ENCODE results near the gene G0S2. TPM values are rescaled to one million over a fixed set of nuclear protein-coding genes. Genes with fewer than 3 reads are reported as not detected.

Gene G0S2
- total and polyA plus RNA-seq, 4 donors, result 1.7 to 6.3 (median 6.1) TPM

DNA sequence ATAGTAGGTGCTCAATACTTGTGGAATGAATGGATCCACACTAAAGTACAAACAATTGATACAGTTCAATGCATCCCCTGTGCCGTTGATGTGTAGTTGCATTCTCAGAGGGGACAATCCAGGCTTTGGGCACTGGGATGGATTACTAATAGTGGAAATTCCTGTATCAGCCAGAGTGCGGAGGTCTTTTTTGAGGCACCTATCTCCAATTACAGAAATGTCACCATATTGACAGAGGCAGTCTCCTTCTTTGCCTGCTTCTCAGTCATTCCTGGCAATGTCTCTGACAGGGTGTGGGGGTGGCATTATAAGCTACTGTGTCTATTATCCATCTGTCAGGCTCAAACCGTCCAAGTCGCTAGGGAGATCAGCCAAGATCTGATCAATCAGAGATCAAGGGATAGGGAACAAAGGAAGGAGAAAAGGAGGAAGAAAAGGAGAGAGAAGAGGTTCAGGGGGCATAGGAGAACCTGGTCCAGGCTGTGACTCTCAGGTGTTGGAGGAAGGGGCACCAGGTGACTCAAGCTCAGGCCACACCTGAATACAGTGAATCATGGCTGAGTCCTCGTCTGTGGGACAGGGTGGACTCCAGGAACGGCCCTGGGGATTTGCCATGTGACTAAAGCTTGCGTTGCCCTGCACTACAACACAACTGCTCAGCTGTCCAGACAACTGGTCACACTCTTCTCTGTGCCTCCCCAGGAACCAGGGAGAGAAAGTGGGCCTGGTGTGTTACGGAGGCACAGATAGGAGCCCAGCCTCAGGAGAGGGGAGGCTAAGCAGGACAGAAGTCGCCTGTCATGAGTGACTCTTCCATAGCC lies 19.6 kb upstream of the G0S2 start:
- no peaks in the 10 kb centered on the region for H3K9me3 ChIP-seq (ENCODE audit: control insufficient read depth, insufficient read depth, low read length)
- H3K36me3 ChIP-seq (ENCODE audit: control insufficient read depth, insufficient read depth, low read length), result no peaks in the 10 kb centered on the region
- H3K27ac ChIP-seq (ENCODE audit: low read depth, low read length), result no peak overlapping the region
- H3K4me3 ChIP-seq (ENCODE audit: low read depth, low read length), result no peak overlapping the region
- no peaks in the 10 kb centered on the region for H3K27me3 ChIP-seq (ENCODE audit: control insufficient read depth, insufficient read depth, low read length)
- 80% methylated on average over 4 of the region's 9 CpGs for WGBS (ENCODE audit: insufficient coverage)
- DNase-seq (ENCODE audit: low read depth in 4 of 6, low spot score in 6 of 6), result peak in 1 of 6 donors; percentile 71
- peaks cover 14% of the 10 kb centered on the region for H3K4me1 ChIP-seq (ENCODE audit: control insufficient read depth, insufficient read depth, low read length)

- 79% methylated on average over 7 of the region's 9 CpGs for WGBS (ENCODE audit: insufficient coverage)
- no peaks in the 10 kb centered on the region for H3K9me3 ChIP-seq (ENCODE audit: control insufficient read depth, insufficient read depth, low read length)
- no peak overlapping the region for H3K4me3 ChIP-seq (ENCODE audit: low read depth, low read length)
- no peaks in the 10 kb centered on the region for H3K27me3 ChIP-seq (ENCODE audit: control insufficient read depth, insufficient read depth, low read length)
- H3K27ac ChIP-seq (ENCODE audit: low read depth, low read length), result no peak overlapping the region
- peaks cover 11% of the 10 kb centered on the region for H3K4me1 ChIP-seq (ENCODE audit: control insufficient read depth, insufficient read depth, low read length)
- no peaks in the 10 kb centered on the region for H3K36me3 ChIP-seq (ENCODE audit: control insufficient read depth, insufficient read depth, low read length)
- DNase-seq (ENCODE audit: low read depth in 4 of 6, low spot score in 6 of 6), result no peak
Observed at GRCh38 chr1:209657140-209657879, 17.9 kb upstream of the G0S2 start.

- no peaks in the 10 kb centered on the region for H3K27me3 ChIP-seq (ENCODE audit: control insufficient read depth, insufficient read depth, low read length)
- H3K36me3 ChIP-seq (ENCODE audit: control insufficient read depth, insufficient read depth, low read length), result no peaks in the 10 kb centered on the region
- no peak overlapping the region for H3K27ac ChIP-seq (ENCODE audit: low read depth, low read length)
- no peaks in the 10 kb centered on the region for H3K9me3 ChIP-seq (ENCODE audit: control insufficient read depth, insufficient read depth, low read length)
- WGBS (ENCODE audit: insufficient coverage), result no CpG with 5 or more reads among the region's 5 CpGs
- H3K4me3 ChIP-seq (ENCODE audit: low read depth, low read length), result no peak overlapping the region
- H3K4me1 ChIP-seq (ENCODE audit: control insufficient read depth, insufficient read depth, low read length), result peaks cover 5% of the 10 kb centered on the region
- DNase-seq (ENCODE audit: low read depth in 4 of 6, low spot score in 6 of 6), result no peak
Observed at GRCh38 chr1:209657918-209658317, 17.3 kb upstream of the G0S2 start.

- Histone ChIP-seq H3K36me3 (ENCODE audit: control insufficient read depth, insufficient read depth, low read length) (no peaks in the 10 kb centered on the region), H3K9me3 (ENCODE audit: control insufficient read depth, insufficient read depth, low read length) (no peaks in the 10 kb centered on the region), H3K4me1 (ENCODE audit: control insufficient read depth, insufficient read depth, low read length) (no peaks in the 10 kb centered on the region), H3K27me3 (ENCODE audit: control insufficient read depth, insufficient read depth, low read length) (no peaks in the 10 kb centered on the region), H3K4me3 (ENCODE audit: low read depth, low read length) (no peak overlapping the region), H3K27ac (ENCODE audit: low read depth, low read length) (no peak overlapping the region)
- 31% methylated on average over 2 of the region's 5 CpGs for WGBS (ENCODE audit: insufficient coverage)
- DNase-seq (ENCODE audit: low read depth in 4 of 6, low spot score in 6 of 6), result peak in 1 of 6 donors; percentile 47
Observed at GRCh38 chr1:209659909-209660308, 15.3 kb upstream of the G0S2 start.

DNA sequence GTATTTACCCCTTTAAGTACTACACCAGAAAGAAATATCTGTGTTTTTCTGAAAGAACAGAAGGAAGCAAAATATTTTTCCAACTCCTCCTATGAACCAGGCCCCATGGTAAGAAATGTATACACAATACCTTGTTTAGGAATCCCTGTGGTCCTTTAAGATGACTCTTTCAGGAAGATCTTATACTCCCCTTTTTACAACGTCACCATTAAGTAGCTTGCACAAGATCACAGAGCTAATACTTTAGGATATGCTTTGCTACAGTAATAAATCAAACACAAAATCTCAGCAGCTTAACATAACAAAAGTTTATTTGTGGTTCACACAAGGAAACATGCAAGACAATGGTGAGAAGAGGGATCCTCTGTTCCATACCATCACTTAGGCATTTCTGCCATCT lies 14.1 kb upstream of the G0S2 start:
- no peak for DNase-seq (ENCODE audit: low read depth in 4 of 6, low spot score in 6 of 6)
- no peaks in the 10 kb centered on the region for H3K9me3 ChIP-seq (ENCODE audit: control insufficient read depth, insufficient read depth, low read length)
- no peak overlapping the region for H3K4me3 ChIP-seq (ENCODE audit: low read depth, low read length)
- no CpG with 5 or more reads among the region's 1 CpG for WGBS (ENCODE audit: insufficient coverage)
- no peaks in the 10 kb centered on the region for H3K4me1 ChIP-seq (ENCODE audit: control insufficient read depth, insufficient read depth, low read length)
- no peak overlapping the region for H3K27ac ChIP-seq (ENCODE audit: low read depth, low read length)
- no peaks in the 10 kb centered on the region for H3K36me3 ChIP-seq (ENCODE audit: control insufficient read depth, insufficient read depth, low read length)
- no peaks in the 10 kb centered on the region for H3K27me3 ChIP-seq (ENCODE audit: control insufficient read depth, insufficient read depth, low read length)

DNA sequence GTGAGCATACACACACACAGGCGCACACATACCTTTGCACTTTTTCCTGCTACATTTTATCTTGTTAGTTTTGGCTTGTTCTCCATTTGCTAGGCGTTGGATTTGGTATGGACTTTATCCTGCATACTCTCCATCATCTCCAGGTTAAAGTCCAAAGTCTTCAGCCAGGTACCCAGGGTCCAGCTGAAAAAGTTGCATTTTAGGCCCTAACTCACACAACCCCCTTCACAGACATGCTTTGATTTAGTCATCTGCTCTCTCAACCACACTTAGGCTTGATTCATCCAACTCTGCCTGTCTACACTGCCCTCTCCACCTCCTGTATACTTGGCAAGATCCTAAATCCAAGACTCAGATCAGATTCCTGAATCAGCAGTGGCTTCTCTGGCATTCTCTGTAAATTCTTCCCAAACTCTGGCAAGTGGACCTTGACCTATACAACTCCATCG lies 12.3 kb upstream of the G0S2 start:
- Histone ChIP-seq H3K4me3 (ENCODE audit: low read depth, low read length) (no peak overlapping the region), H3K4me1 (ENCODE audit: control insufficient read depth, insufficient read depth, low read length) (no peaks in the 10 kb centered on the region), H3K27me3 (ENCODE audit: control insufficient read depth, insufficient read depth, low read length) (no peaks in the 10 kb centered on the region), H3K9me3 (ENCODE audit: control insufficient read depth, insufficient read depth, low read length) (no peaks in the 10 kb centered on the region), H3K27ac (ENCODE audit: low read depth, low read length) (no peak overlapping the region), H3K36me3 (ENCODE audit: control insufficient read depth, insufficient read depth, low read length) (no peaks in the 10 kb centered on the region)
- no peak for DNase-seq (ENCODE audit: low read depth in 4 of 6, low spot score in 6 of 6)
- WGBS (ENCODE audit: insufficient coverage), result 83% methylated on average over 1 of the region's 3 CpGs

DNA sequence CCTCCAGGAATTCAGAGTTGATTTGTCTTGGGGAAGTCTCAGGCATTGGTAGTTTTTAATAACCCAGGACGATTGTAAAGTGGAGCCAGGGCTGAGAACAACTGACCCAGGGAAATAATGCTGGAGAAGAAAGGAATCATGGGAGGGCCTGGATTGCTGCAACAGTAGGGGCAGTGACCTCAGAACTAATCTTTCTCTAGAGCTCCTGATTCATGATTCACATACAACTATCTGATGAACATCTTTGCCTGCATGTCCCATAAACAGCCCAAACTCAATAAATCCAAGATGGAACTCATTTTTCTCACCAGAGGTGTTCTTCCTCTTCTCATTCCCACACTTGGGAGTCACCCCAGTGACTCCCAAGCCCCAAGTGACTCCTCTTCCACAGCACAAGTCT lies 8.1 kb upstream of the G0S2 start:
- Histone ChIP-seq H3K4me3 (ENCODE audit: low read depth, low read length) (no peak overlapping the region), H3K9me3 (ENCODE audit: control insufficient read depth, insufficient read depth, low read length) (no peaks in the 10 kb centered on the region), H3K27me3 (ENCODE audit: control insufficient read depth, insufficient read depth, low read length) (no peaks in the 10 kb centered on the region), H3K4me1 (ENCODE audit: control insufficient read depth, insufficient read depth, low read length) (no peaks in the 10 kb centered on the region), H3K36me3 (ENCODE audit: control insufficient read depth, insufficient read depth, low read length) (no peaks in the 10 kb centered on the region), H3K27ac (ENCODE audit: low read depth, low read length) (no peak overlapping the region)
- WGBS (ENCODE audit: insufficient coverage), result no CpG with 5 or more reads among the region's 1 CpG
- DNase-seq (ENCODE audit: low read depth in 4 of 6, low spot score in 6 of 6), result no peak

- no peaks in the 10 kb centered on the region for H3K36me3 ChIP-seq (ENCODE audit: control insufficient read depth, insufficient read depth, low read length)
- H3K4me3 ChIP-seq (ENCODE audit: low read depth, low read length), result no peak overlapping the region
- H3K9me3 ChIP-seq (ENCODE audit: control insufficient read depth, insufficient read depth, low read length), result no peaks in the 10 kb centered on the region
- WGBS (ENCODE audit: insufficient coverage), result 93% methylated on average over 3 of the region's 4 CpGs
- no peaks in the 10 kb centered on the region for H3K4me1 ChIP-seq (ENCODE audit: control insufficient read depth, insufficient read depth, low read length)
- H3K27me3 ChIP-seq (ENCODE audit: control insufficient read depth, insufficient read depth, low read length), result no peaks in the 10 kb centered on the region
- no peak for DNase-seq (ENCODE audit: low read depth in 4 of 6, low spot score in 6 of 6)
- H3K27ac ChIP-seq (ENCODE audit: low read depth, low read length), result no peak overlapping the region
Observed at GRCh38 chr1:209667708-209668107, 7.5 kb upstream of the G0S2 start.

GRCh38 chr1:209670441-209671082 lies 4.7 kb upstream of the G0S2 start:
- H3K4me3 ChIP-seq (ENCODE audit: low read depth, low read length), result no peak overlapping the region
- H3K27ac ChIP-seq (ENCODE audit: low read depth, low read length), result no peak overlapping the region
- DNase-seq (ENCODE audit: low read depth in 4 of 6, low spot score in 6 of 6), result no peak
- WGBS (ENCODE audit: insufficient coverage), result 80% methylated on average over 1 of the region's 1 CpG
- H3K36me3 ChIP-seq (ENCODE audit: control insufficient read depth, insufficient read depth, low read length), result no peaks in the 10 kb centered on the region
- no peaks in the 10 kb centered on the region for H3K9me3 ChIP-seq (ENCODE audit: control insufficient read depth, insufficient read depth, low read length)
- H3K4me1 ChIP-seq (ENCODE audit: control insufficient read depth, insufficient read depth, low read length), result peaks cover 8% of the 10 kb centered on the region
- no peaks in the 10 kb centered on the region for H3K27me3 ChIP-seq (ENCODE audit: control insufficient read depth, insufficient read depth, low read length)

All from spinal cord (tissue), 10 donors.